Muscle layer of duodenum (tissue), 2 donors: ENCODE data around the gene PRDX4.
"Not testable (repeated sequence)": the region's sequence is repeated elsewhere in the genome, so short reads cannot be mapped to it uniquely, and the experiment has no call there.

ENCODE experiments used
- H3K27ac ChIP-seq: one replicate; pipeline ENCODE4 v1.7.0; 2013; ENCODE audit warnings: mild to moderate bottlenecking, low read length
- H3K27me3 ChIP-seq: one replicate; pipeline ENCODE4 v1.7.0; 2013; ENCODE audit warnings: low read depth, mild to moderate bottlenecking, control low read depth, low read length
- H3K36me3 ChIP-seq, 2 donors: one replicate each; pipeline ENCODE4 v1.7.0; 2013; ENCODE audit warnings: low read length in 2 of 2, control low read depth in 1 of 2, mild to moderate bottlenecking in 1 of 2; ENCODE audit not compliant: insufficient read depth in 2 of 2, control insufficient read depth in 1 of 2
- H3K4me1 ChIP-seq, 2 donors: one replicate each; pipeline ENCODE4 v1.7.0; 2013; ENCODE audit warnings: low read length in 2 of 2, mild to moderate bottlenecking in 2 of 2, control low read depth in 1 of 2, moderate library complexity in 1 of 2; ENCODE audit not compliant: insufficient read depth in 2 of 2, control insufficient read depth in 1 of 2
- H3K4me3 ChIP-seq, 2 donors: one replicate each; pipeline ENCODE4 v1.7.0; 2013; ENCODE audit warnings: low read length in 2 of 2, low read depth in 1 of 2, mild to moderate bottlenecking in 1 of 2
- H3K9me3 ChIP-seq, 2 donors: one replicate each; pipeline ENCODE4 v1.7.0; 2013; ENCODE audit warnings: low read length in 2 of 2, control low read depth in 1 of 2, mild to moderate bottlenecking in 1 of 2; ENCODE audit not compliant: control insufficient read depth in 1 of 2
- donor health status: healthy.

PRDX4 gene

DNA sequence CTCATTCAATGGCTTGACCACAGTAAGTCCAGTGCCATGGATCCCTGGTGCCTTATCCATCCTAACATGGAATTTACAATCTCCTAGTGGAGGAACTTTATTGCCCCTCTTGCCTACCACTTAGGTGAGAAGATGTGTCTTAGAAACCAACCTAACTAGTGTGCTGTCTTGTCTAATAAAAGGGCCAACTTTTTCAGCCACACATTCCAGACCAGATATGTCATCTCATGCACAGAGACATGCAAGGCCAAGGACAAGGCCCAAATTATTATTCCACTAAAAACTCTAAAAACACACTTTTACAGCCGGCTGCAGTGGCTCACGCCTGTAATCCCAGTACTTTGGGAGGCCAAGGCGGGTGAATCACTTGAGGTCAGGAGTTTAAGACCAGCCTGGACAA is 10.6 kb upstream of the PRDX4 start:
- Histone ChIP-seq H3K27me3 (no peaks in the 10 kb centered on the region), H3K4me1 (no peaks in the 10 kb centered on the region), H3K4me3 (no peak overlapping the region), H3K27ac (no peak overlapping the region), H3K36me3 (no peaks in the 10 kb centered on the region), H3K9me3 (no peaks in the 10 kb centered on the region)

DNA sequence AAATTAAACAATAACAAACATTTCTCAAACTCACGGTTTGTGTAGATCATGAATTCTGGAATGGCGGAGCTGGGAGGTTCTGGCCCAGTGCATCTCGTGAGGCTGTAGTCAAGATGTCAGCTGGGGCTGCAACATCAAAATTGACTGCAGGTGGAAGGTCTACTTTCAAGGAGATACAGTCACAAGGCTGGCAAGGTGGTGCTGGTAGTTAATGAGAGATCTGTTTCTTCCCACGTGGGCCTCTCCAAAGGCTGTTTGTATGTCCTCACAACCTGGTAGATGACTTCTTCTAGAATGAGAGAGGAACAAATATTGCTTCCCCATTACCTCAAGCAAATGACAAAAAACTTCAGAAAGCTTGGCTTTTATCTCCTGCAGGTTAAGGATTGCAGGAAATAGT is 8.0 kb upstream of the PRDX4 start:
- Histone ChIP-seq H3K27me3 (no peaks in the 10 kb centered on the region), H3K9me3 (no peaks in the 10 kb centered on the region), H3K36me3 (no peaks in the 10 kb centered on the region), H3K27ac (no peak overlapping the region), H3K4me3 (no peak overlapping the region), H3K4me1 (no peaks in the 10 kb centered on the region)

DNA sequence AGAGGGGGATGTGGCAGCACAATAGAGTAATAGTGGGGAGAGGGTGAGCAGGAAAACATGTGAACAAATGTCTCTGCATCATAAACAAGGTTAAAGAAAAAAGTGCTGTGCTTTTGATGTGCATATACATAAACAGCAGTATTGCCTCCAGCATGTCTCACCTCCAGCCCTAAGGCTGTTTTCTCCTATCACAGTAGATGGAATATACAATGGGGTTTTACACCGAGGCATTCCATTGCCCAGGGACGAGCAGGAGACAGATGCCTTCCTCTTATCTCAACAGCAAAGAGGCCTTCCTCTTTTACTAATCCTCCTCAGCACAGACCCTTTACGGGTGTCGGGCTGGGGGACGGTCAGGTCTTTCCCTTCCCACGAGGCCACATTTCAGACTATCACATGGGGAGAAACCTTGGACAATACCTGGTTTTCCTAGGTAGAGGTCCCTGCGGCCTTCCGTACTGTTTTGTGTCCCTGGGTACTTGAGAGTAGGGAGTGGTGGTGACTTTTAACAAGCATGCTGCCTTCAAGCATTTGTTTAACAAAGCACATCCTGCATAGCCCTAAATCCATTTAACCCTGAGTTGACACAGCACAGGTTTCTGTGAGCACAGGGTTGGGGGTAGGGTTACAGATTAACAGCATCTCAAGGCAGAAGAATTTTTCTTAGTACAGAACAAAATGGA is 7.1 kb upstream of the PRDX4 start:
- H3K4me1 ChIP-seq, H3K4me3 ChIP-seq, H3K36me3 ChIP-seq, H3K27me3 ChIP-seq, H3K27ac ChIP-seq, H3K9me3 ChIP-seq: not testable (repeated sequence)

DNA sequence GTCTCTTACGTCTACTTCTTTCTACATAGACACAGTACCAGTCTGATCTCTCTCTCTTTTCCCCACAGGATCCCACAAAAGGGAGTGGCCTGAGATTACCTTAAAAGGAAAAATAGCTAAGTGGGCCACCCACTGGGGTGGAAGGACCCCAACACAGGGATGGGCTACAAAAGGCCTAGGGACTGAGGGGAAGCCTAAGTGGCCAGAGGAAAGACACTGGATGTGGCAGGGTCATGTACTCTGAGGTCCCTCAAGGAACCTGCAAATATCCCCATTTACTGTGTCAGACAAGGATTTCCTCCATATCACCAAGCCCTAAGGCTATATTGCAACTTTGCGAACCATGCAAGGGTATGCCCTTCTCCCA is 6.5 kb upstream of the PRDX4 start:
- no peak overlapping the region for H3K27ac ChIP-seq
- H3K4me3 ChIP-seq, result no peak overlapping the region
- no peaks in the 10 kb centered on the region for H3K27me3 ChIP-seq
- no peaks in the 10 kb centered on the region for H3K9me3 ChIP-seq
- no peaks in the 10 kb centered on the region for H3K36me3 ChIP-seq
- no peaks in the 10 kb centered on the region for H3K4me1 ChIP-seq

DNA sequence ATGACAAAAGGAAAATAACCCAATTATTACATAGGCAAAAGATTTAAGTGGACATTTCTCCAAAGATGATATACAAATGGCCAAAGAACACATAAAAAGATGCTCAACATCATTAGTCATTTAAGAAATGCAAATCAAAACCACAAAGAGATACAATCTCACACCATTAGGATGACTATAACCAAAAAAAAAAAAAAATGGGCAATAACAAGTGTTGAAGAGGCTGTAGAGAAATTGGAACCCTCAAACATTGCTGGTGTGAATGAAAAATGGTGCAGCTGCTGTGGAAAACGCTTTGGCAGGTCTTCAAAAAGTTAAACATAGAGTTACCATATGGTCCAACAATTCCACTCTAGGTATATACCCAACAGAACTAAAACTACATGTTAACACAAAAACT is 5.6 kb upstream of the PRDX4 start:
- Histone ChIP-seq H3K9me3 (no peaks in the 10 kb centered on the region), H3K4me3 (no peak overlapping the region), H3K36me3 (no peaks in the 10 kb centered on the region), H3K4me1 (no peaks in the 10 kb centered on the region), H3K27ac (no peak overlapping the region), H3K27me3 (no peaks in the 10 kb centered on the region)

DNA sequence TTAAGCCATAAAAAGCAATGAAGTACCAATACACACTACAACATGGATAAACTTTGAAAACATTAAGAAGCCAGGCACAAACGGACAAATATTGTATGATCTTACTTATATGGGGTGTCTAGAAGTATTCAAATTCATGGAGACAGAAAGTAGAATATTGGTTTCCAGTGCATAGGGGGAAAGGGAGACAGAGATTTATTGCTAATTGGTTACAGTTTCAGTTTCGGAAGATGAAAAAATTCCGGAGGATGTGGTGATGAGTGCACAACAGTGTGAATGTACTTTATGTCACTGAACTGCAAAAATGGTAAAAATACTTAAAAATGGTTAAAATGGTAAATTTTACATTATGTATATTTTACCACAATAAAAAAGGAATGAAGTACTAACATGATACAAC is 5.1 kb upstream of the PRDX4 start:
- Histone ChIP-seq H3K36me3 (no peaks in the 10 kb centered on the region), H3K27ac (no peak overlapping the region), H3K9me3 (no peaks in the 10 kb centered on the region), H3K4me3 (no peak overlapping the region), H3K4me1 (no peaks in the 10 kb centered on the region), H3K27me3 (no peaks in the 10 kb centered on the region)

DNA sequence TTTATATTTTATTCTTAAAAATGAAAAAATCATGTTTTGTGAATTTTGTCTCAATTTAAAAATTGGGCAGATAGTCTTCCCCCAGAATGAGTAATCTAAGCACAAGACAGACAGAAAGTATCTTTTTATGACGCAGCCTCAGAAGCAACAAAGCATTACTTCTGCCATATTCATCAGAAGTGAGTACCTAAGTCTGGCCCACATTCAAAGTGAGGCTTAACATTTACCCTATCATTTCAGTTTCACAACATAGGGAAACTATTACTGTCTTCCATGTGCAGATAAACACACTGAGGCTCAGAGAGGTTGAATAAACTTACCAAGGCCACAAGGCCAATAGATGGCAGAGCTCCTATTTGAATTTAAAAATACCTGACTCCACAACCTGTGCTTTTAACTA is 4.4 kb upstream of the PRDX4 start:
- Histone ChIP-seq H3K27me3 (no peaks in the 10 kb centered on the region), H3K27ac (no peak overlapping the region), H3K36me3 (no peaks in the 10 kb centered on the region), H3K4me1 (no peaks in the 10 kb centered on the region), H3K9me3 (no peaks in the 10 kb centered on the region), H3K4me3 (no peak overlapping the region)

DNA sequence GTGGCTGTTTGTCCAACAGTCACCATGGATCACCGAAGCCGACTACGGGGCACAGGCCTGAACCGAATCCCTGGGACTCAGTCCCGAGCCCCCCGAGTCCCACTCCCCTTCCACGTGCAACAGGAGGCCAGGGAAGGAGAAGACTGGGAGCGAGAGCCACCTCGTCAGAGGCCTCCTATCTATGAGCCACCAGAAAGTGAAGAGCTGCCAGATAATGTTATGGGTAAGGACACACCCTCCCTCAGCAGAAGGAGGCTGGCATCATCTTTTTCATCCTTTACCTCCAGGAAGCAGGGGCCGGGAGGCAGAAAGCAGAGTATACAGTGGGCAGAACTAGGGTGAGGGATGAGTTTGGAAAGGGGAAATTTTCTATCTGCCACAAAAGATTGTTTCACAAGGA is 2.8 kb upstream of the PRDX4 start:
- no peaks in the 10 kb centered on the region for H3K4me1 ChIP-seq
- no peak overlapping the region for H3K27ac ChIP-seq
- H3K27me3 ChIP-seq, result no peaks in the 10 kb centered on the region
- no peak overlapping the region for H3K4me3 ChIP-seq
- H3K9me3 ChIP-seq, result no peaks in the 10 kb centered on the region
- H3K36me3 ChIP-seq, result no peaks in the 10 kb centered on the region

DNA sequence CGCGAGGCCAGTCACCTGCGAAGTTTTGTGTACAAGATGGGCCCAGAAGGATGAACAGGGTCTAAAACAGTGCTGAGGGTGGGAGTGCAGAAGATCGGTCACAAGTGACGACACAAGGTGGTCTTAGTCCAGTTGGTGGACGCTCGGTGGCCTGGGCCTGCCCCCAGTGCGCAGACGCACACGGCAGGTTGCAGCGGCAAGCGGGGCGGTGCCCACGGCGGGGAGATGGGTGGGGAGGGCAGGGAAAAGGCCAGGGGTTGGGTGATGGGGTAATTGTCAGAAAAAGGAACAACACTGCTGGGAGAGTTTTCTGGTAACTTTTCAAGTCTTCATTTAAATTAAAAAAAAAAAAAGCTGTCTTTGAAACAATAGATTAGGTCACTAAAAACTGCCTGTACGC is 1.0 kb upstream of the PRDX4 start:
- Histone ChIP-seq H3K4me3 (no peak overlapping the region), H3K27me3 (no peaks in the 10 kb centered on the region), H3K27ac (no peak overlapping the region), H3K36me3 (no peaks in the 10 kb centered on the region), H3K4me1 (peaks cover 0 to 3% of the 10 kb centered on the region in 2 donors), H3K9me3 (no peaks in the 10 kb centered on the region)

DNA sequence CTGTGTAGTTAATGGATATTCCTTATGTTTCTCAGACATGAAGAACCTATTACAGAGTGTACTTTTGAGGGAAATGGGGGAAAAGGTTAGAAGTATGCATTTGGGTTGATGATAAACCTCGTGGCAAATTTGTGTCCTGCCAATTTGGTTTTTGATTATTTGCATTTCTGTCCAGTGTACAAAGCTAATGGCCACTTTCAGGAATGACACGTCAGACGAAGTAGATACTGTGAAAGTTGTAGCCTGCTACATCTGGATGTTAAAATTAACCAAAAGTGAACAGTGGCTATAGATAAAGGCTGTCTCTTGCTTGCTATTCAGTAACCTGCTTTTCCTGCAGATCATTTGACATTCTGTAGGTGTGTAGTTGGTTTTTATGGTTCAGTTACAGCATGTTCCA is 1.0 kb downstream of the PRDX4 start:
- Histone ChIP-seq H3K27me3 (no peaks in the 10 kb centered on the region), H3K27ac (peak overlapping the region; percentile 39), H3K4me1 (peaks cover 0 to 3% of the 10 kb centered on the region in 2 donors), H3K36me3 (no peaks in the 10 kb centered on the region), H3K9me3 (no peaks in the 10 kb centered on the region), H3K4me3 (peak overlapping the region; percentile 69 to 76)

DNA sequence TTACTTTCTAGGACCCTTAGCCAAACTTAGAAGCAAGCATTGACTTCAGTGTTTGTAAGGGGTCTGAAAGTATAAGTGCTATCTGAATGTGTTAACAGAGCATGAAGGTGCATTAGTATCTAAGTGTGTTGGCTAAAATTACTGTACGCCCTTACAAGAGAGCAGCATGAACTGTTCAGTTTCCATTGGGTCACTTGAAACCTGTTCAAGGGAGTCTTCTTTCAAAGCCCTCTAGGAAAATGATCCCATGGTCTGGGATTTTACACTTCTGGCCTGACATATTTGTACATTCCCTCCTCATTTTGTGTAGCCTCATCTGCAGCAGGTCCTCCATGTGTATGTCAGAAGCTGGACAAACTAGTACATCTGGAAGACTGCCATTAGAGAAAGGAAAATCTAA is 3.2 kb downstream of the PRDX4 start:
- no peak overlapping the region for H3K4me3 ChIP-seq
- H3K4me1 ChIP-seq, result peaks cover 0 to 3% of the 10 kb centered on the region in 2 donors
- H3K36me3 ChIP-seq, result no peaks in the 10 kb centered on the region

DNA sequence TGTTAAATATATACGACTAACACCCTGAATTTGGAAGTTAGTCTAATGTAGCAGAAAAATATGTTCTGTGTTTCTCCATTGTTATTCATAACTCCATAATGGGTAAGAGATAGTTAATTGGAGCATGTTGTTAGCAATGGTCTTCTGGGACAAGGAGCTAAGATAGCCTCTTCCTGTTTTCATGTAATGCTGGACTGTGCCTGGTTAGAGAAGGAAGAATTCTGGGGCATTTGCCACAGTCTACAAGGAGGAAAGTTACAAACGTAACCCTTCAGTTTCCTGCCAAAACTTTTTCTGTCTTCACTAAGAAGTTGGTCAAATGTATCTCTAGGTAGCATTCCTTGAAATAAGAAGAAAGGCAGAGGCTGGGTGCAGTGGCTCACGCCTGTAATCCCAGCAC is 5.8 kb downstream of the PRDX4 start:
- peaks cover 0 to 3% of the 10 kb centered on the region in 2 donors for H3K4me1 ChIP-seq
- no peaks in the 10 kb centered on the region for H3K9me3 ChIP-seq
- no peak overlapping the region for H3K4me3 ChIP-seq
- H3K27ac ChIP-seq, result no peak overlapping the region
- peaks cover 0 to 10% of the 10 kb centered on the region in 2 donors for H3K36me3 ChIP-seq
- no peaks in the 10 kb centered on the region for H3K27me3 ChIP-seq

More for the DNA sequence above, 3.2 kb downstream of the PRDX4 start:
- Histone ChIP-seq H3K9me3 (no peaks in the 10 kb centered on the region), H3K27ac (no peak overlapping the region), H3K27me3 (no peaks in the 10 kb centered on the region)
